C4-2B (cell line): ENCODE data around the gene B3GNT9.
A peak's percentile ranks its signal among the peaks of the same experiment; 100 is the strongest.

Source experiments
- ZFX ChIP-seq: fragments of 450-650 bp; IDR thresholded peaks from 2 replicates; pipeline ENCODE4 v1.6.1; 2017
- TF ChIP-seq, protein P1 (sequence below): fragments of 450-650 bp; conservative IDR thresholded peaks from 2 replicates; pipeline ENCODE4 v1.5.1; 2017; ENCODE audit warnings: mild to moderate bottlenecking

DNA sequence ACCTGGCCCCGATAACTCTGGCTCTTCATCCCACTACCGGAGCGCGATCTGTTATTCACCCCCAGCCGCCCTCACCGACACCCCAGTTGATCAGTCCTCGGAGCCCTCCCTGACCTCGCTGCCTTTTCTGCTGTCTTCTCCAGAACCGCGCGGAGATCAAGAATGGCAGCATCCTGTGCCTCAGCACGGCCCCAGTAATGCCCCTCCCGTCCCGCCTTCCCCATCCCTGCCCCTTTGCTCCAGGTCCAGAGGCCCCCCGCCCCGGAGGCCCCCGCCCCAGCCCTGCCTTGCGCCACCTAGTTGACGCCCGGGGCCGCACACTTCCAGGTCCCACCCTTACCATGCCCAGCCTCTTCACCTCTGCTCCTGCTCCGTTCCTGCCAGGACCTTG lies 49.0 kb upstream of the B3GNT9 start:
- TF ChIP-seq, protein P1, sequence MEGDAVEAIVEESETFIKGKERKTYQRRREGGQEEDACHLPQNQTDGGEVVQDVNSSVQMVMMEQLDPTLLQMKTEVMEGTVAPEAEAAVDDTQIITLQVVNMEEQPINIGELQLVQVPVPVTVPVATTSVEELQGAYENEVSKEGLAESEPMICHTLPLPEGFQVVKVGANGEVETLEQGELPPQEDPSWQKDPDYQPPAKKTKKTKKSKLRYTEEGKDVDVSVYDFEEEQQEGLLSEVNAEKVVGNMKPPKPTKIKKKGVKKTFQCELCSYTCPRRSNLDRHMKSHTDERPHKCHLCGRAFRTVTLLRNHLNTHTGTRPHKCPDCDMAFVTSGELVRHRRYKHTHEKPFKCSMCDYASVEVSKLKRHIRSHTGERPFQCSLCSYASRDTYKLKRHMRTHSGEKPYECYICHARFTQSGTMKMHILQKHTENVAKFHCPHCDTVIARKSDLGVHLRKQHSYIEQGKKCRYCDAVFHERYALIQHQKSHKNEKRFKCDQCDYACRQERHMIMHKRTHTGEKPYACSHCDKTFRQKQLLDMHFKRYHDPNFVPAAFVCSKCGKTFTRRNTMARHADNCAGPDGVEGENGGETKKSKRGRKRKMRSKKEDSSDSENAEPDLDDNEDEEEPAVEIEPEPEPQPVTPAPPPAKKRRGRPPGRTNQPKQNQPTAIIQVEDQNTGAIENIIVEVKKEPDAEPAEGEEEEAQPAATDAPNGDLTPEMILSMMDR = peak; percentile 83
- no peak for TF ChIP-seq ZFX
